ENCODE data around the gene SLC7A10.
"Not testable (repeated sequence)": the region's sequence is repeated elsewhere in the genome, so short reads cannot be mapped to it uniquely, and the experiment has no call there.

Gene SLC7A10

DNA sequence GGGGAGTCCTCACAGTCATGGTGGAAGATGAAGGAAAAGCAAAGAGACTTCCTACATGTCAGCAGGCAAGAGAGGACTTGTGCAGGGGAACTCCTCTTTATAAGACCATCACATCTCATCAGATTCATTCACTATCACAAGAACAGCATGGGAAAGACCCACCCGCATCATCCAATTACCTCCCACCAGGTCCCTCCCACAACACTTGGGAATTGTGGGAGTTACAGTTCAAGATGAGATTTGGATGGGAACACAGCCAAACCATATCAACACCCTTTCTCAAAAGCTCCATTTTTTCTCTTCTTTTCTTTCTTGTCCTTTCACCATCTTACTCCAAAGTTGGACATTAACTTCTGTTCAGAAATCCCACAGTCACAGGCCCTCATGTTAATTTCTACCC, 36.2 kb downstream of the SLC7A10 start:
- FAIRE-seq, result no peak
- DNase-seq (ENCODE audit: insufficient read length, low spot score), result no peak

DNA sequence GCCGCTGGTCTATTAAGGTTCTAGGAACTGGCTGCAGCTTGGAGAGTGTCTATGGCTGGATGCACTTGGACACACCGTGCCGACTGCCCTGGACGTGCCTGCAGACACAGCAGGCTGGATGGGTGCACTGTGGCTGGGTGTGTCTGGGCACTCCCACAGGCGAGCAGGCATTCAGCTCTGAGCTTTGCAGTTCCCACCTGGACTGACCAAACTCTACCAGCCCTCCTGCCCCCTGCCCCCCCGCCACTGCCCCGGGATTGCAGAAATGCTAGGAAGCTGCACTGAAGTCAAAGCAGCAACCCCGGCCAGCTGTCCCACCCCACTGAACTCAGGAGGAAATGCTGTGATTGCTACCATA, 38.5 kb downstream of the SLC7A10 start:
- FAIRE-seq, result no peak
- no peak for DNase-seq (ENCODE audit: insufficient read length, low spot score)

DNA sequence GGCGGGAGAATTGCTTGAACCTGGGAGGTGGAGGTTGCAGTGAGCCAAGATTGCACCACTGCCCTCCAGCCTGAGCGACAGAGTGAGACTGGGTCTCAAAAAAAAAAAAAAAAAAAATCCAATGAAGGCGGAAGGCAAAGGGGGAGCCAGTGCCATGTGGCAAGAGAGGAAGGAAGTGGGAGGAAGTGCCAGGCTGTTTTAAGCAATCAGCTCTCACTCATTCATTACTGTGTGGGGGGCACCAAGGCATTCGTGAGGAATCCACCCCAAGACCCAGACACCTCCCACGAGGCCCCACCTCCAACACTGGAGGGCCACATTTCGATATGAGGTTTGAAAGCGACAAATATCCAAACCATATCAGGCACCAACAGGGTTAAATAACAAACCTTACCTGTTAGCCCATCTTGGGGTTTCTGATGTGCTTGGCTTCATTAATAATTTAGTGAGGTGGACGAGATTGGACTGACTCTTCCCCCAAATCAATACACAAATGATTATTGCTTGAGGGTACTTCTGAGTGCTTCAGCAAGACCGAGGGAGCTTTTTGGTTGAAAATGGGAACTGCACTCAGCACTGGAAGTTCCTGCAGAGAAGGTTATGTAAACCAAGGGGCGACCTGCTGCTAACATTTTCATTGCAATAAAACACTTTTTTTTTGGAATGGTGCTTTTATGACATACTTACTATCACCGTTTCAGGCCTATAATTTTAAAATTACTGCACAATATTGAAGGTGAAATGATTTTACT, 39.0 kb downstream of the SLC7A10 start:
- DNase-seq (ENCODE audit: insufficient read length, low spot score) (no peak), FAIRE-seq (no peak)

DNA sequence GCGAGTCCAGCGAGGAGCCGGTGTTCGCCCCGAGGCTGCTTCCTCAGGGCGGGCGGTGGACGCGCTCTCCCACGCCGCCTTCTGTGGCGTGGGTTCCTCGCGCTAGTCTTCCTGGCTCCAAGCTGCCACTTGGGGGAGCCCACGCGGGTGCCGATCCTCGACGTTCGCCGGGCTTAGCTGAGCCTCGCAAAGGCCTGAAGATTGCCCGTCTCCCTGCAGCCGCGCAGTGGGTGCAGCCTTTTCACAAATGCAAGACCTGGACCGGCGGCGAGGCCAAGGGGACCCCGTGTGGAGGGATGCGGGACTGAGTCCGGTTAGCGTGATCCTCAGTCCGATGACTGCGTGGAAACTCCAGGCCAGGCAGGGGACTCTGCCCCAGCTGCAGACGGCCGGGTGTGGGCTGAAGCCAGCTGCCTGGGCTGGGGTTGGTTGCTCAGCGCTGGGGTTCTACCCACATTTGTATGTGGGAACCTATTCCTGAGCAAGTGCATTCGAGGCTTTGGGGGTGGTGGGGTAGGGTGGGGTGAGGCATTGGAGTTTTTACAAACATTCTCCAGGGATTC, 48.2 kb downstream of the SLC7A10 start:
- DNase-seq (ENCODE audit: insufficient read length, low spot score) (no peak), FAIRE-seq (no peak)

DNA sequence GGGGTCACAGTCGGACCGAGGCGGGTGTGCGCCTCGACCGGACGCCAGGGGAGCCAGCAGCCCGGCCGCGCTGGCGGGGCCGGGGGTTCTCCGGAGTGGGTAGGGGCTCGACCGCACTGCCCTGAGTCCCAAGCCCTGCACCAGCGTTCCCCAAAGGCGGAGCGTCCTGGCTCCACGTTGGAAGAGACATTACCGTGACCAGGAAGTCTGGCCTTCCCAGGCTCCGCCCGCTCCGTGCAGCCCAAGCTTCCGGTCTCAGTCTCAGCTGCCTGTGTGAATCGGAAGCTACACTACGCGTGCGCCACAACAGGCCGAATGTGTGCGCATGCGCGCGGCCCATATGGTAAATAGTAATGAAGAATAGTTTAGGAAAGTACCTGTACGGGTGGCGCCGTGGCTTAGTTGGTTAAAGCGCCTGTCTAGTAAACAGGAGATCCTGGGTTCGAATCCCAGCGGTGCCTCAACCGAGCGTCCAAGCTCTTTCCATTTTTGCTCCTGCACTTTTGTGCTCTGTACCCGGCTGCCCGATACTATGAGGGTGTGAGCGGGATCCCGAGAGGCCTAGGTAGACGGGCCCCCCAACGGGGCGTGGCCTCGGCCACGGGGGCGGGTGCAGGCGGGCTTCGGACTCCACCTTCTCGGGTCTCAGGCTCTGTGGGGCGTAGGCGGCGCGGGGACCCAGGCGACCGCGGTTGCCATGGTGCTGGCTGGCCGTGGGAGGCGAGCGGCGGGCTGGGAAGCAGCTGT, 48.8 kb downstream of the SLC7A10 start:
- peak; percentile 97 for FAIRE-seq
- peak; percentile 91 for DNase-seq (ENCODE audit: insufficient read length, low spot score)

DNA sequence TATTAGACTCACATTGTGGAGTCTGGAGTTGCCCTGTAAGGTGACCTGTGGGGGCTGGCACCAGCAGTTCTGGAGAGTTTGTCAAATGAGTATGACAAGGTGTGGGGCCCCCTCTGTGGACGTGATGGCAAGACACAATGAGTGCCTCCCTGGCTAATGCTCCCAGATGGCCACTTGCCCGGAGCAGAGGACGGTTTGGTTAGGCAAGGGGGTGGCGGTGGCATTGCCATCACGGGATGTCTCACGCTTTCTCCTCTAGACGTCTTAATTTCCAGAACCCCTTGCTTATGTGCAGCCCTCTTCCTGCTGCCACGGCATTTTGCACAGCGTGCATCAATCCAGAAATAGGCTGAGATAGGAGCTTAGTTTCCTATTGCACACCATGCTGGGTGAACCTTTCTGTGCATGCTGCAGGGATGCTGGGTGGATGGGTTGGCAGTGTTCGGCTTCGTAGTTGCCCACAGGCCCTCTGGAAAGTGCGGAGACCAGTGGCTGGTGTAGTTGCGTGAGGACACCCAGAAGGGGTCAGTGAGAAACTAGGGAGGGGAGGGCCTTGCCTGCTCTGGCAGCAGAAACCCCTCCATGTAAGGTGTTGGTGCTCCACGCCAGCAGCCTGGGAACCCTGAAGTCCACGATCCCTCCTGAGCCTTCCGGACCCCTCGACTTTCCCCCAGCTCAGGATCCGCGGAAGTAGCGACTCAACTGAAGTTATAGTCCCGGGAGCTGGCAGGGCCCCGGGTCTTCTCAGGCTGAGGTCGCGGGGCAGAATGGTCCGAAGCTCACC, 49.6 kb downstream of the SLC7A10 start:
- DNase-seq (ENCODE audit: insufficient read length, low spot score) (no peak), FAIRE-seq (peak; percentile 21)

DNA sequence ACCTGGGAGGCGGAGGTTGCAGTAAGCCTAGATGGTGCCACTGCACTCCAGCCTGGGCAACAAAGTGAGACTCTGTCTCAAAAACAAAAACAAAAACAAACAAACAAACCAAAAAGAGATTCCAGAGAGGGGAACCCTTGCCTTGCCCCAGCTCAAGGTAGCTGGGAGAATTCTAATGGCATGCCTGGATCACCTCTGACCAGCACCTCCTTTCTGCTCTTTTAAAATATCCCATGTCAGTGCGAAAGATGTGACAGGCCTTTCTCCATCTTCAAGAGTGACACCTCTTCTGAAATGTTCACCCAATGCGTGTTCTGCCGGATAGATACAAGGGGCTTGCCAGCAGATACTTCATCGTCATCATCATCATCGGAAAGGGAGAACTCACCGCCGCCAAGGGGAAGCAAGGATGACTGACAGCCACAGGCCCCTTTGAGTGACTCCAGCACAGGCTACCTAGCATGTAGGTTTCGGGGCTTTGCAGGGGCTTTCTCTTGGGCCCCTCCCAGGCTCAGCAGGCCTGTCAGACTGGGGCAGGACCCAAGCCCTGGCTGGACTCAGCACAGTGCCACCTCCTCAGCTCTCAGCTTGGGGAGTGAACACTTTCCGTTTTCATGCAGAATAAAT, 50.4 kb downstream of the SLC7A10 start:
- FAIRE-seq (no peak), DNase-seq (ENCODE audit: insufficient read length, low spot score) (no peak)

DNA sequence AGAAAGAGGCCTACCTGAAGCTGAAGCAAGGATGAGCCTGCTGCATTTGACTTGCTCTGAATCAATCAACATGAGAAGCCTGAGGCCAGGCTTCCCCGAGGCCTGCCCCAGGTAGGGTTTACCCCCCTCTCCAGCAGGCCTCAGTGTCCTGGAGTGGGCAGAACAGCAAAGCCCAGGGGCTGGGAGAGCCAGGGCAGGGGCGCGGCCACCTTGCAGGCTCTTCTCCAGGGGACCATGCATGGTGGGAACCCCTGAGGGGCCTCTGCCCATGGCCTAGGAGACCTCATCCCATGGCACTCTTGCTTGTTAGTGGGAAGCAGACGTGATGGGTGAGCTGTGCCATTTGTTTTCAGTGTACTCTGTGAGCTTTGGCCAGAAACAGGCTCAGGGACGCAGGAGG, 51.5 kb downstream of the SLC7A10 start:
- FAIRE-seq (no peak), DNase-seq (ENCODE audit: insufficient read length, low spot score) (no peak)

DNA sequence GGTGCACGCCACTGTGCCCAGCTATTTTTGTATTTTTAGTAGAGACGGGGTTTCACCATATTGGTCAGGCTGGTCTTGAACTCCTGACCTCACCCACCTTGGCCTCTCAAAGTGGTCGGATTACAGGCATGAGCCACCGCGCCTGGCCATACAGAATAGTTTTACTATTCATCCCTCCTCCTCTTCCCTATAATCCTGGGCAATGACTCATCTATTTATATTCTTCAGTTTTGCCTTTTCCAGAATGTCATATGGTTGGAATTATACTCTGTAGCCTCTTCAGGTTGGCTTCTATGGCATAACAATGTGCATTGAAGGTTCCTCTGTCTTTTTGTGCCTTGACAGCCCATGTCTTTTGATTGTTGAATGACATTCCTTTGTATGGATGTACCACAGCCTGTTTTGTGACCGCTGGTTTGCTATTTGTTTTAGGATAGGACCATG, 53.7 kb downstream of the SLC7A10 start:
- no peak for DNase-seq (ENCODE audit: insufficient read length, low spot score)
- FAIRE-seq, result no peak

DNA sequence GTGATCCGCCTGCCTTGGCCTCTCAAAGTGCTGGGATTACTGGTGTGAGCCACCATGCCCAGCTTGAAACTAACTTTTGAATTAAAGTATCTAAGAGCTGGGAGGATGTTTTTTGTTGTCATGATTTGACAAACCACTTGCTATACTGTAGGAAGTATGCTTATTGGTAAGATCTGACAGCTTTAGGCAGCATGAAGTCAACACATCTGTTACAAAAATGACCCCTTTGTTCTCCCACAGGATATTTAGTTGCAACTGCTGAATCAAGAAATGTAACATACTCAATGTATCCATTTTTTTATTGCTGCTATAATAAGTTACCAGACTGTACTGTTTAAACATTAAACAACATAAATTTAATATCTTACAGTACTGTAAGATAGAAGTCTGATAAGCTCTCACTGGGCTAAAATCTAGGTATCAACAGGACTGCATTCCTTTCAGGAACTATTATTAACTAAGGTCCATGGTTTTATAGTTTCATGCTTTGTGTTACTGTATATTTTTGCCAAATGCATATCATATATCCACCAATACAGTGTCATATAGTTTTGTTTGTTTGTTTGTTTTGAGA, 54.3 kb downstream of the SLC7A10 start:
- FAIRE-seq, result no peak

DNA sequence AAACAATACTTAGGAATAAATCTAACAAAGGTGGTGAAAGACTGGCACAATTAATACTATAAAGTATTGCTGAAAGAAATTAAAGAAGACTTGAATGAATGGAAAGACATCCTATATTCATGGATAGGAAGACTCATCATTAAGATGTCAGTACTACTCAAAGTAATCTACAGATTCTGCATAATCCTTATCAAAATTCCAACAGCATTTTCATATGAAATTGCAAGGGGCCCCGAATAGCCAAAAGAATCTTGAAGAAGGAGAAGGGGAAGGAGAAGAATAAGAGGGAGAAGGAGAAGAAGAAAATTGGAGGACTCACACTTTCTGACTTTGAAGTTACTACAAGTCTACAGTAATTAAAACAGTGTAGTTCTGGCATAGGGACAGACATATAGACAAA, 57.1 kb downstream of the SLC7A10 start:
- DNase-seq (ENCODE audit: insufficient read length, low spot score), result no peak
- no peak for FAIRE-seq

More for the DNA sequence above, 54.3 kb downstream of the SLC7A10 start:
- DNase-seq (ENCODE audit: insufficient read length, low spot score), result no peak

DNA sequence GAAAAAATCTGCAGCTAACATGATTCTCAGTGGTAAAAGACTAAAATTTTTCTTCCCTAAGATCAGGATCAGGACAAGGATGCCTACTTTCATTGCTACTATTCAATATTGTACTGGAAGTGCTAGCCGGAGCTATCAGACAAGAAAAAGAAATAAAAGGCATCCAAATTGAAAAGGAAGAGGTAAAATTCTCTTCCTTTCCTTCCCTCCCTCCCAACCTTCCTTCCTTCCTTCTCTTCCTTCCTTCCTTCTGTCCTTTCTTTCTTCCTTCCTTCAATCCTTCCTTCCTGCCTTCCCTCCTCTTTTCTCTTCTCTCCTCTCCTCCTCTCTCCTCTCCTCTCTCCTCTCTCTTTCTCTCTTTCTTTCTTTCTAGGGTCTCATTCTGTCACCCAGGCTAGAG, 58.2 kb downstream of the SLC7A10 start:
- FAIRE-seq, result no peak
- DNase-seq (ENCODE audit: insufficient read length, low spot score), result no peak

DNA sequence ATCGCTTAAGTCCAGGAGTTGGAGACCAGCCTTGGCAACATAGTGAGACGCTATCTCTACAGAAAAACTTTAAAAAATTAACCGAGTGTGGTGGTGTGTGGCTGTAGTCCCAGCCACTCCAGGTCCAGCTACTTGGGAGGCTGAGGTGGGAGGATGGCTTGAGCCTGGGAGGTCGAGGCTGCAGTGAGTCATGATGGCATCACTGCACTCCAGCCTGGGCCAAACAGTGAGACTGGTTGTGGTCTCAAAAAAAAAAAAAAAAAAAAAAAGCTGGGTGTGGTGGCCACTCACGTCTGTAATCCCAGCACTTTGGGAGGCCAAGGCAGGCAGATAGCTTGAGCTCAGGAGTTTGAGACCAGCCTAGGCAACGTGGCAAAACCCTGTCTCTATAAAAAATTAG, 59.6 kb downstream of the SLC7A10 start:
- not testable (repeated sequence) for DNase-seq (ENCODE audit: insufficient read length, low spot score)

DNA sequence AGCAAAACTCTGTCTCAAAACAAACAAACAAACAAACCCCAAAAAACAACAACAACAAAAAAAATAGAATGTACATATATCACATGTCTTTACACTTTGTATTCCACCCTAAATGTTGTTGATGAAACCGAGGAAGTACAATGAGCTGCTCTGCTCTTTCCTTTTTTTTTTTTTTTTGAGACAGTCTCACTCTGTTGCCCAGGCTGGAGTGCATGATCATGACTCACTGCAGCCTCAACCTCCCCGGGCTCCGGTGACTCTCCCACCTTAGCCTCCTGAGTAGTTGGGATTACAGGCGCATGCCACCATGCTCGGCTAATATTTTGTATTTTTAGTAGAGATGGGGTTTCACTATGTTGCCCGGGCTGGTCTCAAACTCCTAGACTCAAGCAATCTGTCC, 62.2 kb downstream of the SLC7A10 start:
- no peak for DNase-seq (ENCODE audit: insufficient read length, low spot score)
- no peak for FAIRE-seq

More for the DNA sequence above, 59.6 kb downstream of the SLC7A10 start:
- FAIRE-seq, result not testable (repeated sequence)

DNA sequence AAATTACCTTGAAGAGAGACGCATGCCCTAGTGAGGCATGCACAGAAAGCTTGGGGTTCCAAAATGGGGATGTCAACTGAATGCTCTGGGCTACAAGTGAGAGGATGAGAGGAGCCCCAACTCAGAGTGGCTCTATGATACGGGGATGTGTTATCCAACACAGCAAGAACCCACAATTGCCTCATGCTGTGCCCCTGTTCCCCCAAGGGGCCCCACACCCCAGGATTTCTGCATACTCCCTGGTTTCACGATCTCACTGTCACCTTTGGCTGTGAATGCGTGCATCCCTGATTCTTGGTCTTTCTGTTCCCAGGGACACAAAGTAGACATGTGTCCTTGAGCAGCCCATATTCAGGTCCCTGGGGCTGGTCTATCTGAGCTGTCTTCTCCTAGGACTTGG, 64.4 kb downstream of the SLC7A10 start:
- DNase-seq (ENCODE audit: insufficient read length, low spot score) (no peak), FAIRE-seq (no peak)

DNA sequence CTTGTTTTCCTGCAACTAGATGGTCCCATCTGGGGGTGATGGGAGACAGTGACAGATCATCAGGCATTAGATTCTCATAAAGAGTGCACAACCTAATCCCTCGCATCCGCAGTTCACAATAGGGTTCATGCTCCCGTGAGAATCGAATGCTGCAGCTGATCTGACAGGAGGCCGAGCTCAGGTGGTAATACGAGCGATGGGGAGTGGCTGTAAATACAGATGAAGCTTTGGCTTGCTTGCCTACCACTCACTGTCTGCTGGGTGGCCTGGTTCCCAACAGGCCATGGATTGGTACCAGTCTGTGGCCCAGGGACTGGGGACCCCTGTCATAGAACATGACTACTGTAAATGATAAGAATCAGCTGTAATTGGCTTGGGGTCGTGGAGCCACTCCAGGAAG, 65.8 kb downstream of the SLC7A10 start:
- no peak for DNase-seq (ENCODE audit: insufficient read length, low spot score)
- no peak for FAIRE-seq

DNA sequence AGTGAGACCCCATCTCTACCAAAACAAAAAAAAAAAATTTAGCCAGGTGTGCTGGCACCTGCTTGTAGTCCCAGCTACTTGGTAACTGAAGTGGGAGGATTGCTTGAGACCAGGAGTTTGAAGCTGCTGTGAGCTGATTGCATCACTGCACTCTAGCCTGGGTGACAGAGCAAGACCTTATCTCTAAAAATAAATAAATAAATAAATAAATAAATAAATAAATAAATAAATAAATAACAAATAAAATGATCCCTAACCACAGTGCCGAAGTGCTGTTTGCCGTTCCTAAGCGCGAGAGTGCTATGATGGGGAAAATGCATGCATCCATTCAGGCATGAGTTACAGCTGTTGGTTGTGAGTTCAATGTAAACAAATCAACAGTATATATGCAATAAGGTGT, 66.5 kb downstream of the SLC7A10 start:
- no peak for FAIRE-seq
- DNase-seq (ENCODE audit: insufficient read length, low spot score), result no peak

Measured in GM19239 (cell line).